AG04450 (cell line): ENCODE measurements around the gene OR8I2. TPM values are rescaled to one million over a fixed set of nuclear protein-coding genes. Genes with fewer than 3 reads are reported as not detected.
"Not testable (repeated sequence)": the region's sequence is repeated elsewhere in the genome, so short reads cannot be mapped to it uniquely, and the experiment has no call there.

Experiments
- CTCF ChIA-PET: fragments of 300-600, 350-600 bp; formaldehyde crosslinking; extraction: SDS; loops from one replicate; lab custom pipeline; 2022; ENCODE audit warnings: antibody characterized with exemption, inconsistent platforms; lab: Charles Lee
- POLR2A ChIA-PET: fragments of 350-600 bp; formaldehyde crosslinking; extraction: SDS; loops from one replicate; lab custom pipeline; 2021; ENCODE audit warnings: antibody characterized with exemption, inconsistent platforms; lab: Yijun Ruan, JAX
- DNase-seq: peaks from one replicate; pipeline ENCODE4 v3.0.0-alpha.2; 2011; ENCODE audit warnings: low read depth, low spot score
- H3K27ac ChIP-seq: one replicate; pipeline ENCODE4 v1.5.1; 2012; ENCODE audit warnings: low read depth, low read length, control low read depth
- H3K27me3 ChIP-seq: one replicate; pipeline ENCODE4 v1.6.0; 2012; ENCODE audit warnings: low read length; ENCODE audit not compliant: control insufficient read depth, insufficient read depth
- H3K4me3 ChIP-seq: 2 replicates; pipeline ENCODE4 v1.5.1; 2011; ENCODE audit warnings: mild to moderate bottlenecking, low read depth, low read length, control low read depth
- H3K9me3 ChIP-seq: 2 replicates; pipeline ENCODE4 v1.5.1; 2012; ENCODE audit warnings: low read length; ENCODE audit not compliant: control insufficient read depth, insufficient read depth
- CTCF ChIP-seq: IDR thresholded peaks from 2 replicates; pipeline ENCODE4 v1.5.1; 2011; ENCODE audit warnings: low read depth, low read length, control low read depth, inconsistent platforms
- polyA plus RNA-seq: library from polyadenylated mRNA; depleted of rRNA; stranded (reverse); fragments of >200 nt; gene quantifications from 2 replicates; pipeline ENCODE4 v1.2.3, GENCODE V29; 2011

OR8I2 gene
- polyA plus RNA-seq, 1 experiment = not detected

GRCh38 chr11:56066980-56067379, 26.1 kb upstream of the OR8I2 start:
- Histone ChIP-seq H3K27me3 (no peaks in the 10 kb centered on the region), H3K4me3 (no peak overlapping the region), H3K27ac (no peak overlapping the region), H3K9me3 (peaks cover 2% of the 10 kb centered on the region; the same call in 1 of the 2 replicates)
- CTCF ChIA-PET = no interaction called here
- POLR2A ChIA-PET = no interaction called here
- no peak for DNase-seq
- TF ChIP-seq CTCF = no peak

GRCh38 chr11:56089697-56090096, 3.4 kb upstream of the OR8I2 start:
- no peak for DNase-seq
- Histone ChIP-seq H3K27ac (no peak overlapping the region), H3K9me3 (peaks cover 3% of the 10 kb centered on the region; the same call in 1 of the 2 replicates), H3K27me3 (no peaks in the 10 kb centered on the region), H3K4me3 (no peak overlapping the region)
- no peak for TF ChIP-seq CTCF
- ChIA-PET CTCF (no interaction called here), POLR2A (no interaction called here)

GRCh38 chr11:56103210-56103737, 10.2 kb downstream of the OR8I2 start, which contains the start of gene OR8H2:
Gene OR8H2, plus strand, starts transcription at chr11:56103687. Its CDS starts 1,356 bp downstream, at chr11:56105043.
- H3K27me3 ChIP-seq = no peaks in the 10 kb centered on the region
- H3K4me3 ChIP-seq = no peak within 1 kb of the TSS
- no peak for TF ChIP-seq CTCF
- DNase-seq = no peak
- H3K9me3 ChIP-seq = peaks cover 5% of the 10 kb centered on the region; the same call in 1 of the 2 replicates
- H3K27ac ChIP-seq = no peak within 1 kb of the TSS
- ChIA-PET CTCF (no interaction called here), POLR2A (no interaction called here)

- DNase-seq = no peak
- ChIA-PET POLR2A (no interaction called here), CTCF (no interaction called here)
- no peak for TF ChIP-seq CTCF
- Histone ChIP-seq H3K9me3 (peaks cover 10% of the 10 kb centered on the region; the same call in 1 of the 2 replicates), H3K27me3 (no peaks in the 10 kb centered on the region), H3K27ac (no peak within 1 kb of the TSS), H3K4me3 (no peak within 1 kb of the TSS)
These were observed 29.0 kb downstream of the OR8I2 start, which contains the start of gene OR8H3 for GRCh38 chr11:56122073-56122472. Gene OR8H3, plus strand, starts transcription at chr11:56122373. Its CDS starts 0 bp downstream, at chr11:56122373.

- Histone ChIP-seq H3K4me3 (no peak within 1 kb of the TSS), H3K27ac (no peak within 1 kb of the TSS), H3K27me3 (no peaks in the 10 kb centered on the region), H3K9me3 (peaks cover 7% of the 10 kb centered on the region; the same call in 1 of the 2 replicates)
- ChIA-PET POLR2A (no interaction called here), CTCF (no interaction called here)
- no peak for DNase-seq
- no peak for TF ChIP-seq CTCF
These were observed 47.1 kb downstream of the OR8I2 start, which contains the start of gene OR8J3 for GRCh38 chr11:56140151-56140661. Gene OR8J3, minus strand, starts transcription at chr11:56140201. Its CDS starts 2,483 bp downstream, at chr11:56137718.

GRCh38 chr11:56143681-56144080, 50.6 kb downstream of the OR8I2 start:
- POLR2A ChIA-PET = not testable (repeated sequence)

More at GRCh38 chr11:56143681-56144080, 50.6 kb downstream of the OR8I2 start:
- H3K9me3 ChIP-seq, H3K27ac ChIP-seq, H3K27me3 ChIP-seq, H3K4me3 ChIP-seq, CTCF ChIA-PET, DNase-seq: not testable (repeated sequence)
